ENCODE measurements around the gene ATP8A1. TPM values are rescaled to one million over a fixed set of nuclear protein-coding genes. Genes with fewer than 3 reads are reported as not detected.

ATP8A1 gene
- total RNA-seq, 2 donors from 2014 or later = 18.6 to 74.0 TPM

DNA sequence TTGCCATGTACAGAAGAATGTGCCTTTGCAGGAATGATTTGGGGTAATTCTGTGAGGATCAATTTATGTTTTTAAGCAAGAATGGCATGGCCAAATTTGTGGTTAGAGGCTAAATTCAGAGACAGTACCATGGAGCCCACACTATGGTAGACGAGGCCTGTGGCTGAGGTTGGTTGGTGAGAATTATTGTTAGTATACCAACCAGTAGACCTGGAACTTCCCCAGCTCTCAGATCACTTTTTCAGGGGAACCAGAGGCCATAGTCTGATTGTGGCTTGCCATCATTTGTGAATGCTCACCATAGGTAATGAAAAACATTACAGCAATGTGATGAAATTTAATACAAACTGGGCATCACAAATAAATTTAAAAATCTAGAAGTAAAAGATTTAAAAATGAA is 203.3 kb downstream of the ATP8A1 start:
- no peaks in the 10 kb centered on the region for H3K36me3 ChIP-seq
- no peaks in the 10 kb centered on the region for H3K9me3 ChIP-seq
- WGBS = 100% methylated on average over 1 of the region's 1 CpG
- DNase-seq (ENCODE audit: low spot score) = no peak
- no peaks in the 10 kb centered on the region for H3K4me1 ChIP-seq (replicated peaks)
- intact Hi-C loops (cut with DNase I) = no loop called here
- H3K27me3 ChIP-seq (replicated peaks; ENCODE audit: insufficient read depth) = no peaks in the 10 kb centered on the region
- no peak overlapping the region for H3K4me3 ChIP-seq
- H3K27ac ChIP-seq = no peak overlapping the region
- TF ChIP-seq POLR2A (IDR thresholded peaks at IDR 0.05) = no peak
- no peak for TF ChIP-seq POLR2AphosphoS5 (IDR thresholded peaks at IDR 0.05)

DNA sequence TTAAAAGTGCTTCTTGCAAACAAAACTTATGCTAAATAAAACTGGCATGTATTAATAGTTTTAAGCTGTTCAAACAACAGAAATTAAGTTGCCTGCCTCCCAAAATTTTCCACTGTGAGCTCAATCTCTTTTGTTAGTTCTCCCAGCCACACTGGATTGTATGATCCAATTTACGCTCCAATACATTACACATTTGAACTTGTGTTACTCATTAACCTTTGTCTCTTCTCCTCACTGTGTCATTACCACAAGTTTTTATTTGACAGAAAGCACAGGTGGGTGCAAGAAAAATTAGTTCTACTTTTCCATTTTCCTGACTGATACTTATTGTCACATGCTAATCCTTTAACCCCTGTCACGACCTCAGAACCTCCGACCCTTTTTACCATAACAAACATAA is 204.1 kb downstream of the ATP8A1 start:
- DNase-seq (ENCODE audit: low spot score) = no peak
- Histone ChIP-seq H3K9me3 (no peaks in the 10 kb centered on the region), H3K36me3 (no peaks in the 10 kb centered on the region), H3K4me1 (replicated peaks) (no peaks in the 10 kb centered on the region), H3K27ac (no peak overlapping the region), H3K27me3 (replicated peaks; ENCODE audit: insufficient read depth) (no peaks in the 10 kb centered on the region), H3K4me3 (no peak overlapping the region)
- 75% methylated on average over 3 of the region's 3 CpGs for WGBS
- intact Hi-C loops (cut with DNase I) = no loop called here
- TF ChIP-seq POLR2AphosphoS5 (IDR thresholded peaks at IDR 0.05) (no peak), POLR2A (IDR thresholded peaks at IDR 0.05) (no peak)
- TF ChIP-seq, protein P1, sequence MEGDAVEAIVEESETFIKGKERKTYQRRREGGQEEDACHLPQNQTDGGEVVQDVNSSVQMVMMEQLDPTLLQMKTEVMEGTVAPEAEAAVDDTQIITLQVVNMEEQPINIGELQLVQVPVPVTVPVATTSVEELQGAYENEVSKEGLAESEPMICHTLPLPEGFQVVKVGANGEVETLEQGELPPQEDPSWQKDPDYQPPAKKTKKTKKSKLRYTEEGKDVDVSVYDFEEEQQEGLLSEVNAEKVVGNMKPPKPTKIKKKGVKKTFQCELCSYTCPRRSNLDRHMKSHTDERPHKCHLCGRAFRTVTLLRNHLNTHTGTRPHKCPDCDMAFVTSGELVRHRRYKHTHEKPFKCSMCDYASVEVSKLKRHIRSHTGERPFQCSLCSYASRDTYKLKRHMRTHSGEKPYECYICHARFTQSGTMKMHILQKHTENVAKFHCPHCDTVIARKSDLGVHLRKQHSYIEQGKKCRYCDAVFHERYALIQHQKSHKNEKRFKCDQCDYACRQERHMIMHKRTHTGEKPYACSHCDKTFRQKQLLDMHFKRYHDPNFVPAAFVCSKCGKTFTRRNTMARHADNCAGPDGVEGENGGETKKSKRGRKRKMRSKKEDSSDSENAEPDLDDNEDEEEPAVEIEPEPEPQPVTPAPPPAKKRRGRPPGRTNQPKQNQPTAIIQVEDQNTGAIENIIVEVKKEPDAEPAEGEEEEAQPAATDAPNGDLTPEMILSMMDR (IDR thresholded peaks at IDR 0.05) = no peak

DNA sequence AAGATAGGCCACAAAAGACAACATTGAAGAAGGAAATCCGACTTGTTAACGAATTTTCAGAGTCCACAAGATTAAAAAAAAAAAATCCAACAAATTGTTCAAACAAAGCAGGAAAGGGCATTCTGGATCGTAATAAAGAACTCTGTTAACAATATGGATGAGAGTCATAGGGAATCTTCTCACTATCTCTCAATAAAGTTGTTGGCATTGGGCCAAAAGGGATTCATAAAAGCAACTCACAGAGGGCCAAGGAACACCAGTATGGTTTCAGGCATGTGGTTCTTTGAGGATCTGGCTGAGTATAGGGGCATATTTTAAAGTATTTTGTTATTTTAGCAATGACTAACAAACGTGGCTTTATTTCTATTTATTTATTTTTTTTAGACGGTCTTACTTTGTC is 210.1 kb downstream of the ATP8A1 start:
- no peaks in the 10 kb centered on the region for H3K27me3 ChIP-seq (replicated peaks; ENCODE audit: insufficient read depth)
- H3K9me3 ChIP-seq = no peaks in the 10 kb centered on the region
- intact Hi-C loops (cut with DNase I) = no loop called here
- no peak for DNase-seq (ENCODE audit: low spot score)
- no peaks in the 10 kb centered on the region for H3K36me3 ChIP-seq
- no peak for TF ChIP-seq POLR2AphosphoS5 (IDR thresholded peaks at IDR 0.05)
- TF ChIP-seq, protein P1 (IDR thresholded peaks at IDR 0.05) = no peak
- TF ChIP-seq POLR2A (IDR thresholded peaks at IDR 0.05) = no peak
- no peak overlapping the region for H3K27ac ChIP-seq
- 53% methylated on average over 5 of the region's 5 CpGs for WGBS
- no peaks in the 10 kb centered on the region for H3K4me1 ChIP-seq (replicated peaks)
- no peak overlapping the region for H3K4me3 ChIP-seq

DNA sequence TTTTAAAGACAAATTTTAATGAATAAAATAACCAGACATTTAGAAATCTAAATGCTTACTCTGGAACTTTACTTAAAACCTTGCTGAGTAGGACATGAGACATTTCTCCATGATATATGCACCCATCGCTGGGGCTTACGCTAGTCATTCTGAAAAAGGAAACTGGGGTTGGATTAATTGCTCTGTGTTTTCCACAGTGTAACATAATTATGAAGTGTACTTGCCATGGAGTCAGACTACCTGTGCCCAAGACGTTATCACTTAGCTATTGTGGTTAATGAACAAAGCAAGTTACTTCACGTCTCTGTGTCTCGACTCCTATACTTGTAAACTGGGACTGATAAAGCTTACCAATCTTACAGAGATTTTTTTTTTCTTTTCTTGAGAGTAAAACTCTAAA is 211.9 kb downstream of the ATP8A1 start:
- no peak for DNase-seq (ENCODE audit: low spot score)
- Histone ChIP-seq H3K4me1 (replicated peaks) (no peaks in the 10 kb centered on the region), H3K9me3 (no peaks in the 10 kb centered on the region), H3K27me3 (replicated peaks; ENCODE audit: insufficient read depth) (no peaks in the 10 kb centered on the region), H3K27ac (no peak overlapping the region), H3K36me3 (no peaks in the 10 kb centered on the region), H3K4me3 (no peak overlapping the region)
- intact Hi-C loops (cut with DNase I) = no loop called here
- no peak for TF ChIP-seq POLR2AphosphoS5 (IDR thresholded peaks at IDR 0.05)
- TF ChIP-seq, protein P1 (IDR thresholded peaks at IDR 0.05) = no peak
- WGBS = 84% methylated on average over 5 of the region's 5 CpGs

DNA sequence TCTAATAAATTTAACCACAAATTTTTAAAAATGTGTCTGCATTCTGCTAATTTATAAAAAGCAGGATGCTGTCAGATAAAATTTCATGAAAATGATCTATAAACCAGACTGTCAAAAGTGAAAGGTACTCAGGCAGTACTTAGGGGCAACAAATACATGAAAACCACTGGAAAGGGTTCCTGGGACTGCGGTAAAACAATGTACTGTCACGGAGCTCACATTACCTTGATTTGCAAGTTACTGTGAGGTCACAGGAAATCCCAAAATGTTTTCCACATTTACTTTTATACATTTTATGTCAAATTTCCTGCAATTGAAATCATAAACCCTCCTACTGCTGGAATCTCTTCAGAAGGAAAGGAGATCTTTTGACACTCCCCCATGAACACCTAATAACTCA is 214.3 kb downstream of the ATP8A1 start:
- intact Hi-C loops (cut with DNase I) = no loop called here

More for the DNA sequence above, 214.3 kb downstream of the ATP8A1 start:
- no peaks in the 10 kb centered on the region for H3K4me1 ChIP-seq (replicated peaks)
- no peak overlapping the region for H3K4me3 ChIP-seq
- no peaks in the 10 kb centered on the region for H3K36me3 ChIP-seq
- no peak overlapping the region for H3K27ac ChIP-seq
- no peaks in the 10 kb centered on the region for H3K27me3 ChIP-seq (replicated peaks; ENCODE audit: insufficient read depth)
- no peak for DNase-seq (ENCODE audit: low spot score)
- no peaks in the 10 kb centered on the region for H3K9me3 ChIP-seq
- WGBS = 79% methylated on average over 2 of the region's 2 CpGs
- TF ChIP-seq POLR2AphosphoS5 (IDR thresholded peaks at IDR 0.05) (no peak), POLR2A (IDR thresholded peaks at IDR 0.05) (no peak)
- TF ChIP-seq, protein P1 (IDR thresholded peaks at IDR 0.05) = no peak

All from prostate gland (tissue), 2 donors.